ENCODE measurements around the gene MBNL1. TPM values are rescaled to one million over a fixed set of nuclear protein-coding genes. Genes with fewer than 3 reads are reported as not detected.
A peak's percentile ranks its signal among the peaks of the same experiment; 100 is the strongest.

MBNL1 gene
- polyA plus RNA-seq, 3 donors, result 190 to 204 (median 191) TPM

- Mint-ChIP-seq H3K36me3 (peaks cover 3 to 6% of the 10 kb centered on the region in 2 donors), H3K4me1 (peaks cover 77% of the 10 kb centered on the region), H3K4me3 (no peak overlapping the region), H3K27ac (peak overlapping the region in 5 of 7 donors; percentile 8 to 73 (median 55)), H3K9me3 (peaks cover 0 to 3% (median 0%) of the 10 kb centered on the region in 7 donors), H3K27me3 (ENCODE audit: low read depth in 3 of 3) (no peaks in the 10 kb centered on the region)
- Histone ChIP-seq H3K27ac (ENCODE audit: low read depth in 1 of 2, low read length in 2 of 2) (peak overlapping the region in 1 of 2 donors; percentile 67), H3K36me3 (replicated peaks in 1 of 2; ENCODE audit: control insufficient read depth in 1 of 2, insufficient read depth in 2 of 2, low read length in 2 of 2) (no peaks in the 10 kb centered on the region), H2AFZ (ENCODE audit: insufficient read depth, low read depth, low read length, poor library complexity, severe bottlenecking) (no peak overlapping the region), H3K4me2 (replicated peaks; ENCODE audit: extremely low read depth, low read length, poor library complexity, severe bottlenecking) (no peak overlapping the region), H4K20me1 (ENCODE audit: insufficient read depth, low read length) (peaks cover 99% of the 10 kb centered on the region), H3K27me3 (ENCODE audit: control insufficient read depth in 2 of 2, insufficient read depth in 2 of 2, low read length in 2 of 2) (no peaks in the 10 kb centered on the region), H3K79me2 (ENCODE audit: insufficient read depth, low read length) (peaks cover 100% of the 10 kb centered on the region), H3K4me3 (replicated peaks in 1 of 3; ENCODE audit: low read depth in 2 of 3, low read length in 3 of 3) (no peak overlapping the region), H3K4me1 (ENCODE audit: control insufficient read depth in 1 of 2, insufficient read depth in 2 of 2, low read length in 2 of 2) (peaks cover 57 to 94% of the 10 kb centered on the region in 2 donors), H3K9ac (ENCODE audit: insufficient read depth, low read length, poor library complexity, severe bottlenecking) (no peak overlapping the region), H3K9me3 (replicated peaks in 1 of 2; ENCODE audit: control insufficient read depth in 1 of 2, insufficient read depth in 1 of 2, low read length in 2 of 2) (no peaks in the 10 kb centered on the region)
- intact Hi-C loops (cut with micrococcal nuclease), result no loop called here
- TF ChIP-seq CTCF (IDR thresholded peaks at IDR 0.05), result no peak
- no CpG with 5 or more reads among the region's 3 CpGs for whole genome bisulfite sequencing (ENCODE audit: insufficient coverage)
- DNase-seq, result no peak
These were observed 11.8 kb downstream of the MBNL1 start for GRCh38 chr3:152280539-152280938.

- WGBS (ENCODE audit: insufficient coverage), result no CpG with 5 or more reads among the region's 2 CpGs
- Histone ChIP-seq H3K9ac (ENCODE audit: insufficient read depth, low read length, poor library complexity, severe bottlenecking) (no peak overlapping the region), H3K9me3 (replicated peaks in 1 of 2; ENCODE audit: control insufficient read depth in 1 of 2, insufficient read depth in 1 of 2, low read length in 2 of 2) (no peaks in the 10 kb centered on the region), H3K4me2 (replicated peaks; ENCODE audit: extremely low read depth, low read length, poor library complexity, severe bottlenecking) (no peak overlapping the region), H4K20me1 (ENCODE audit: insufficient read depth, low read length) (peaks cover 98% of the 10 kb centered on the region), H2AFZ (ENCODE audit: insufficient read depth, low read depth, low read length, poor library complexity, severe bottlenecking) (no peak overlapping the region), H3K4me1 (ENCODE audit: control insufficient read depth in 1 of 2, insufficient read depth in 2 of 2, low read length in 2 of 2) (peaks cover 56 to 89% of the 10 kb centered on the region in 2 donors), H3K36me3 (replicated peaks in 1 of 2; ENCODE audit: control insufficient read depth in 1 of 2, insufficient read depth in 2 of 2, low read length in 2 of 2) (no peaks in the 10 kb centered on the region), H3K27ac (ENCODE audit: low read depth in 1 of 2, low read length in 2 of 2) (peak overlapping the region in 1 of 2 donors; percentile 77), H3K27me3 (ENCODE audit: control insufficient read depth in 2 of 2, insufficient read depth in 2 of 2, low read length in 2 of 2) (no peaks in the 10 kb centered on the region), H3K79me2 (ENCODE audit: insufficient read depth, low read length) (peaks cover 99% of the 10 kb centered on the region), H3K4me3 (replicated peaks in 1 of 3; ENCODE audit: low read depth in 2 of 3, low read length in 3 of 3) (no peak overlapping the region)
- peaks cover 5 to 6% of the 10 kb centered on the region in 2 donors for H3K36me3 Mint-ChIP-seq
- H3K27me3 Mint-ChIP-seq (ENCODE audit: low read depth in 3 of 3), result no peaks in the 10 kb centered on the region
- peaks cover 78% of the 10 kb centered on the region for H3K4me1 Mint-ChIP-seq
- H3K4me3 Mint-ChIP-seq, result no peak overlapping the region
- DNase-seq, result no peak
- peaks cover 0 to 3% (median 0%) of the 10 kb centered on the region in 7 donors for H3K9me3 Mint-ChIP-seq
- H3K27ac Mint-ChIP-seq, result peak overlapping the region in 5 of 7 donors; percentile 10 to 78 (median 54)
- TF ChIP-seq CTCF (IDR thresholded peaks at IDR 0.05), result no peak
- intact Hi-C loops (cut with micrococcal nuclease), result no loop called here
These were observed 12.5 kb downstream of the MBNL1 start for GRCh38 chr3:152281133-152281713.
